ENCODE measurements around the gene PCGF3. TPM values are rescaled to one million over a fixed set of nuclear protein-coding genes. Genes with fewer than 3 reads are reported as not detected.
"Not testable (repeated sequence)": the region's sequence is repeated elsewhere in the genome, so short reads cannot be mapped to it uniquely, and the experiment has no call there.

PCGF3 gene
- total and polyA plus RNA-seq, 9 donors: 38.9 to 79.4 (median 56.1) TPM

GRCh38 chr4:796206-796605 lies 90.6 kb downstream of the PCGF3 start:
- peaks cover 67% of the 10 kb centered on the region for H3K27me3 ChIP-seq (ENCODE audit: control insufficient read depth, insufficient read depth, low read length)
- no peak overlapping the region for H3K4me3 ChIP-seq (ENCODE audit: low read length)
- no peak for DNase-seq
- 89% methylated on average over 15 of the region's 17 CpGs for WGBS (ENCODE audit: insufficient coverage)
- no peak overlapping the region for H3K27ac ChIP-seq (ENCODE audit: low read length)
- peaks cover 9% of the 10 kb centered on the region for H3K4me1 ChIP-seq (ENCODE audit: control insufficient read depth, insufficient read depth, low read length)
- no peaks in the 10 kb centered on the region for H3K9me3 ChIP-seq (replicated peaks; ENCODE audit: control insufficient read depth, low read depth, low read length)
- H3K36me3 ChIP-seq (ENCODE audit: control insufficient read depth, insufficient read depth, low read length): no peaks in the 10 kb centered on the region

- peaks cover 7% of the 10 kb centered on the region for H3K4me1 ChIP-seq (ENCODE audit: control insufficient read depth, insufficient read depth, low read length)
- H3K27me3 ChIP-seq (ENCODE audit: control insufficient read depth, insufficient read depth, low read length): peaks cover 58% of the 10 kb centered on the region
- no peak overlapping the region for H3K4me3 ChIP-seq (ENCODE audit: low read length)
- peaks cover 3% of the 10 kb centered on the region for H3K9me3 ChIP-seq (replicated peaks; ENCODE audit: control insufficient read depth, low read depth, low read length)
- H3K36me3 ChIP-seq (ENCODE audit: control insufficient read depth, insufficient read depth, low read length): no peaks in the 10 kb centered on the region
- 41% methylated on average over 3 of the region's 4 CpGs for WGBS (ENCODE audit: insufficient coverage)
- DNase-seq: no peak
- H3K27ac ChIP-seq (ENCODE audit: low read length): no peak overlapping the region
These were observed 91.4 kb downstream of the PCGF3 start for GRCh38 chr4:797066-797465.

GRCh38 chr4:801436-802124 lies 95.9 kb downstream of the PCGF3 start:
- H3K27me3 ChIP-seq (ENCODE audit: control insufficient read depth, insufficient read depth, low read length): peaks cover 13% of the 10 kb centered on the region
- H3K4me1 ChIP-seq (ENCODE audit: control insufficient read depth, insufficient read depth, low read length): no peaks in the 10 kb centered on the region
- peaks cover 3% of the 10 kb centered on the region for H3K9me3 ChIP-seq (replicated peaks; ENCODE audit: control insufficient read depth, low read depth, low read length)
- DNase-seq: no peak
- no peak overlapping the region for H3K27ac ChIP-seq (ENCODE audit: low read length)
- 79% methylated on average over 8 of the region's 13 CpGs for WGBS (ENCODE audit: insufficient coverage)
- no peaks in the 10 kb centered on the region for H3K36me3 ChIP-seq (ENCODE audit: control insufficient read depth, insufficient read depth, low read length)
- H3K4me3 ChIP-seq (ENCODE audit: low read length): no peak overlapping the region

- Histone ChIP-seq H3K9me3 (replicated peaks; ENCODE audit: control insufficient read depth, low read depth, low read length) (peaks cover 3% of the 10 kb centered on the region), H3K27me3 (ENCODE audit: control insufficient read depth, insufficient read depth, low read length) (no peaks in the 10 kb centered on the region), H3K36me3 (ENCODE audit: control insufficient read depth, insufficient read depth, low read length) (no peaks in the 10 kb centered on the region), H3K4me1 (ENCODE audit: control insufficient read depth, insufficient read depth, low read length) (no peaks in the 10 kb centered on the region), H3K4me3 (ENCODE audit: low read length) (no peak overlapping the region), H3K27ac (ENCODE audit: low read length) (no peak overlapping the region)
- 83% methylated on average over 9 of the region's 13 CpGs for WGBS (ENCODE audit: insufficient coverage)
- DNase-seq: no peak
These were observed 98.3 kb downstream of the PCGF3 start for GRCh38 chr4:803884-804283.

- Histone ChIP-seq H3K27ac (ENCODE audit: low read length) (no peak overlapping the region), H3K36me3 (ENCODE audit: control insufficient read depth, insufficient read depth, low read length) (no peaks in the 10 kb centered on the region), H3K27me3 (ENCODE audit: control insufficient read depth, insufficient read depth, low read length) (no peaks in the 10 kb centered on the region), H3K4me1 (ENCODE audit: control insufficient read depth, insufficient read depth, low read length) (no peaks in the 10 kb centered on the region), H3K4me3 (ENCODE audit: low read length) (no peak overlapping the region), H3K9me3 (replicated peaks; ENCODE audit: control insufficient read depth, low read depth, low read length) (peaks cover 3% of the 10 kb centered on the region)
- DNase-seq: no peak
- WGBS (ENCODE audit: insufficient coverage): 71% methylated on average over 36 of the region's 44 CpGs
These were observed 99.2 kb downstream of the PCGF3 start for GRCh38 chr4:804804-805203.

- DNase-seq; H3K4me3 ChIP-seq (ENCODE audit: low read length); H3K27me3 ChIP-seq (ENCODE audit: control insufficient read depth, insufficient read depth, low read length); H3K9me3 ChIP-seq (replicated peaks; ENCODE audit: control insufficient read depth, low read depth, low read length); H3K27ac ChIP-seq (ENCODE audit: low read length); H3K4me1 ChIP-seq (ENCODE audit: control insufficient read depth, insufficient read depth, low read length); H3K36me3 ChIP-seq (ENCODE audit: control insufficient read depth, insufficient read depth, low read length): not testable (repeated sequence)
- no CpG with 5 or more reads among the region's 4 CpGs for WGBS (ENCODE audit: insufficient coverage)
These were observed 101.3 kb downstream of the PCGF3 start for GRCh38 chr4:806979-807378.

GRCh38 chr4:807792-808191 lies 102.2 kb downstream of the PCGF3 start:
- no peak overlapping the region for H3K27ac ChIP-seq (ENCODE audit: low read length)
- no peaks in the 10 kb centered on the region for H3K36me3 ChIP-seq (ENCODE audit: control insufficient read depth, insufficient read depth, low read length)
- no peak for DNase-seq
- no CpG with 5 or more reads among the region's 5 CpGs for WGBS (ENCODE audit: insufficient coverage)
- H3K9me3 ChIP-seq (replicated peaks; ENCODE audit: control insufficient read depth, low read depth, low read length): no peaks in the 10 kb centered on the region
- peaks cover 7% of the 10 kb centered on the region for H3K27me3 ChIP-seq (ENCODE audit: control insufficient read depth, insufficient read depth, low read length)
- no peak overlapping the region for H3K4me3 ChIP-seq (ENCODE audit: low read length)
- no peaks in the 10 kb centered on the region for H3K4me1 ChIP-seq (ENCODE audit: control insufficient read depth, insufficient read depth, low read length)

GRCh38 chr4:808860-809570 lies 103.4 kb downstream of the PCGF3 start:
- Histone ChIP-seq H3K4me1 (ENCODE audit: control insufficient read depth, insufficient read depth, low read length) (no peaks in the 10 kb centered on the region), H3K27me3 (ENCODE audit: control insufficient read depth, insufficient read depth, low read length) (peaks cover 17% of the 10 kb centered on the region), H3K9me3 (replicated peaks; ENCODE audit: control insufficient read depth, low read depth, low read length) (no peaks in the 10 kb centered on the region), H3K4me3 (ENCODE audit: low read length) (no peak overlapping the region), H3K36me3 (ENCODE audit: control insufficient read depth, insufficient read depth, low read length) (no peaks in the 10 kb centered on the region), H3K27ac (ENCODE audit: low read length) (no peak overlapping the region)
- 84% methylated on average over 23 of the region's 30 CpGs for WGBS (ENCODE audit: insufficient coverage)
- no peak for DNase-seq

GRCh38 chr4:813900-814299 lies 108.3 kb downstream of the PCGF3 start:
- DNase-seq: no peak
- H3K4me1 ChIP-seq (ENCODE audit: control insufficient read depth, insufficient read depth, low read length): no peaks in the 10 kb centered on the region
- H3K36me3 ChIP-seq (ENCODE audit: control insufficient read depth, insufficient read depth, low read length): no peaks in the 10 kb centered on the region
- H3K9me3 ChIP-seq (replicated peaks; ENCODE audit: control insufficient read depth, low read depth, low read length): no peaks in the 10 kb centered on the region
- no peak overlapping the region for H3K4me3 ChIP-seq (ENCODE audit: low read length)
- 56% methylated on average over 10 of the region's 10 CpGs for WGBS (ENCODE audit: insufficient coverage)
- peaks cover 47% of the 10 kb centered on the region for H3K27me3 ChIP-seq (ENCODE audit: control insufficient read depth, insufficient read depth, low read length)
- H3K27ac ChIP-seq (ENCODE audit: low read length): no peak overlapping the region

GRCh38 chr4:814312-814850 lies 108.7 kb downstream of the PCGF3 start:
- peaks cover 49% of the 10 kb centered on the region for H3K27me3 ChIP-seq (ENCODE audit: control insufficient read depth, insufficient read depth, low read length)
- H3K27ac ChIP-seq (ENCODE audit: low read length): no peak overlapping the region
- no peaks in the 10 kb centered on the region for H3K9me3 ChIP-seq (replicated peaks; ENCODE audit: control insufficient read depth, low read depth, low read length)
- H3K4me3 ChIP-seq (ENCODE audit: low read length): no peak overlapping the region
- no peaks in the 10 kb centered on the region for H3K36me3 ChIP-seq (ENCODE audit: control insufficient read depth, insufficient read depth, low read length)
- 75% methylated on average over 14 of the region's 14 CpGs for WGBS (ENCODE audit: insufficient coverage)
- no peaks in the 10 kb centered on the region for H3K4me1 ChIP-seq (ENCODE audit: control insufficient read depth, insufficient read depth, low read length)
- no peak for DNase-seq

Measured in muscle of leg (tissue), 11 donors.